Activated T-cell treated with anti-CD3 and anti-CD28 coated beads, Interleukin-2, amount 50 U/mL, for 4 hours (primary cell): ENCODE data around the gene HMCN2. TPM values are rescaled to one million over a fixed set of nuclear protein-coding genes. Genes with fewer than 3 reads are reported as not detected.

Experiments
- ATAC-seq, 2 donors: fragments of 200-7000 bp; cut with Tn5 transposase; one replicate each; pipeline ENCODE4 v1.10.0; 2021
- DNase-seq: peaks from one replicate; pipeline ENCODE4 v3.0.0-alpha.2; 2020
- H3K27me3 Mint-ChIP-seq: one replicate; pipeline ENCODE4 v1.8.0; 2021; ENCODE audit warnings: low read depth, mixed read lengths
- H3K36me3 Mint-ChIP-seq: one replicate; pipeline ENCODE4 v1.8.0; 2022; ENCODE audit warnings: mixed read lengths; ENCODE audit not compliant: insufficient read depth
- H3K4me1 Mint-ChIP-seq: one replicate; pipeline ENCODE4 v1.8.0; 2021; ENCODE audit warnings: low read depth, mixed read lengths
- H3K4me3 Mint-ChIP-seq: one replicate; pipeline ENCODE4 v1.8.0; 2021; ENCODE audit warnings: mild to moderate bottlenecking, moderate library complexity, mixed read lengths
- H3K9me3 Mint-ChIP-seq: one replicate; pipeline ENCODE4 v1.8.0; 2021; ENCODE audit warnings: mixed read lengths
- total RNA-seq, 3 donors: library from RNA; stranded (reverse); gene quantifications; one replicate each; pipeline ENCODE4 v1.2.1, GENCODE V29; 2021

Gene HMCN2
- total RNA-seq, 3 donors from 2014 or later: 0.03 to 0.05 TPM; not detected in 1

DNA sequence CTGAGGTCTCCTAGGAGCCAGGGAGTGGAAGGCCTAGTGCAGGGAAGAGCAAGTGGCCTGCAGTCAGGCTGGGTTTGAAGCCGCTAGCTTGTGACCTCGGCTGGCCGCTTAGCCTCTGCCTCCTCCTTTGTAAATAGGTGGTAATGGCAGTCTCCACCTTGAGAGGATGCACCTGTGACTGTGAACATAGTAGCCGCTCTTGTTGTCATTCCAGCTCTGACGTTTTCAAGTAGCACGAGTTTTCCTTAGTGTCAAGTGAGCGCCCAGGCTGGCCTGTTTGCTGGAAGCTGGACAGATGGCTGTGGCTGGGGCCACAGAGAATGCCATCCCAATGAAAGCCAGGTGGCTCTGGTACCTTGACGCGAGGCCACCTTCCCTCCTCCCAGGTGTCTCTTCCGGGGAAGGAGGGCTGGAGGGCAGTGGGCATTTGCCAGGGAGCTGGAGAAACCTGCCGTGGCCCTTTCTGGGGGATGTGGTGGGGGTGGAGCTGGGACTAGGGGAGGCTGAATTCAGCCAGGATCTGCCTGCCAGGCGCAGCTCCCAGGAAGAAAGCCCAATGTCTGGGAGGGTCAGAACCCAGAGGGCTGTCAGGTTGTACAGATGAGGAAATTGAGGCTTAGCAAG lies 181.7 kb downstream of the HMCN2 start:
- Mint-ChIP-seq H3K9me3 (no peaks in the 10 kb centered on the region), H3K4me3 (no peak overlapping the region), H3K4me1 (peaks cover 3% of the 10 kb centered on the region)

DNA sequence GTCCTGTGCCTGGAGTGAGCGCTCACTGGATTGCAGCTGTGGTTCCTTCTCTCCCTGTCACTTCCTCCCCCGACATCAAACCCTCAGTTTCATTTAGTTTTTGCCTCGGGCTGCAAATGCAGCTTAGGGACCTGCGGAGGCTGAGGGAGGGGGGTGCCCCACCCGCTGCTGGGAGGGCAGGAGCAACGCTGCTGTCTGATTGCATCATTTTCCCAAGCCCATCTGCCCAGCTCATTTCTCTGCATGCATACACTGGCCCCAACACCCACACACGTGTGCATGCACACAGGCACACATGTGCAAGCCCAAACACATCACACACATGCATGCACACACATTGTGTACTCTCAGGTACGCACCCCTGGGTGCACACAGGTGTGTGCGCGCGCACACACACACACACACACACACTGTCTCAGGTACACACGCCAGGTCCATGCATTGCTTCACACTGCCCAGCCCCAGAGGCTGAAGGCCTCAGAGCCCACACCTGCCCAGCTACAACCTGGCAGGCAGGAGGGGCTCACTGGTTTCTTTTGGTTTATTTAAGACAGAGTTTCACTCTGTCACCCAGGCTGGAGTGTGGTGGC lies 182.6 kb downstream of the HMCN2 start:
- Mint-ChIP-seq H3K4me1 (peaks cover 3% of the 10 kb centered on the region), H3K27me3 (peaks cover 35% of the 10 kb centered on the region), H3K9me3 (no peaks in the 10 kb centered on the region), H3K36me3 (no peaks in the 10 kb centered on the region), H3K4me3 (no peak overlapping the region)
- ATAC-seq (no peak), DNase-seq (no peak)

More for the DNA sequence above, 181.7 kb downstream of the HMCN2 start:
- H3K27me3 Mint-ChIP-seq: peaks cover 38% of the 10 kb centered on the region
- H3K36me3 Mint-ChIP-seq: no peaks in the 10 kb centered on the region
- ATAC-seq (no peak), DNase-seq (no peak)

DNA sequence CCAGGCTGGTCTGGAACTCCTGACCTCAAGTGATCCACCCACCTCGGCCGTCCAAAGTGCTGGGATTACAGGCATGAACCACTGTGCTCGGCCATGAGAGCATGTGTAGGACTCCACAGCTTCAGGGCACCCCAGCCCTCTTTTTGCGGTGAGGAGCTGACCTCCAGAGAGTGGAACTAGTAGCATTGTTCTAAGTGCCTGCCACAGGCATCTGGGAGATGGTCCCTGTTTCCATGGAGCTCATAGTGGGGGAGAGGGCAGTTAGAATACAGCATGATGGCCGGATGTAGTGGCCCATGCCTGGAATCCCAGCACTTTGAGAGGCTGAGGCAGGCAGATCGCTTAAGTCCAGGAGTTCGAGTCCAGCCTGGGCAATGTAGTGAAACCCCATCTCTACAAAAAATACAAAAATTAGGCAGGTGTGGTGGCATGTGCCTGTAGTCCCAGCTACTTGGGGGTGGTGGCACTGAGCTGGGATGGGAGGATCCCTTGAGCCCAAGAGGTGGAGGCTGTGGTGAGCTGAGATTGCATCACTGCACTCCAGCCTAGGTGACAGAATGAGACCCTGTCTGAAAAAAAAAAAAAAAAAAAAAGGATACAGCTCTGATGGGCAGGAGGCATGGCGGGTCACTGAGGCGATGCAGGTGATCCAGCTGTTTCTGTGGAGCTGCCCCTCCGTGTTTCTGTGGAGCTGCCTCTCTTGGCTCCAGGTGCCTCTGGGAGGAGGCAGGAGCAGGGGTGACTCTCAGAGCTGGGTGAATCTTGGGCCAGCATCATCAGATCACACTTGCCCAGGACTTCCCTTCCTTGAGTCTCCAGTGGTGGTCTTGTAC lies 183.4 kb downstream of the HMCN2 start:
- peaks cover 28% of the 10 kb centered on the region for H3K27me3 Mint-ChIP-seq
- H3K4me1 Mint-ChIP-seq: peaks cover 3% of the 10 kb centered on the region
- H3K9me3 Mint-ChIP-seq: no peaks in the 10 kb centered on the region
- no peak overlapping the region for H3K4me3 Mint-ChIP-seq
- no peak for ATAC-seq
- no peak for DNase-seq
- no peaks in the 10 kb centered on the region for H3K36me3 Mint-ChIP-seq

DNA sequence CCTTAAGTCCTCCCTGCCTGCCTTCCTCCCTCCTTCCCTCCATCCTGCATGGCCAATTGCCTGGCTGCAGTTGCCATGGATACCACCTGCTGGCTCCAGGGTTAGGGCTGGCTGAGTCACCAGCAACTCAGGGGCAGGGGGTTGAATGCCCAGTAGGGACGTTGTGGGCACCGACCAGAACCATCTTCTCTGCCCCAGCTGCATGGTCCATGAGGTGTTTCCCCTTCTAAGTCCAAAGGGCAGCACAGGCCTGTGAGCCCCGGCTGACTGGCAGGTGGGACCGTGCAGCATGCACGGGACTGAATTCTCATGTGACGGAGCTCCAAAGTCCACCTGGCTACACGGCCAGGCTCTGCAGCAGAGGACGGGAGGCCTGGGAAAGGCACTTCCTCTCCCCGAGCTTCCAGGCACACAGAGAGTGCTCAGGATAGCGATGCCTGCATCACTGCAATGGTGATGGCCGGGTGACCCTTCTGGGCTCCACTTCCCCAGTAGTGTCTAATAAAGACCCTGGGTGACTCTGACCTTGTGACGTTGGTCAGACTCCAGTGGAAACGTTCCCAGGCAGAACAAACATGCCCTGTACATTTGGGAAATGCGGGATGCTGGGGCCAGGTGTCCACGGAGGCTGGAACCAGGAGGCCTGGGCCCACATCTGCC lies 184.9 kb downstream of the HMCN2 start:
- no peak for DNase-seq
- Mint-ChIP-seq H3K4me1 (peaks cover 3% of the 10 kb centered on the region), H3K27me3 (peaks cover 25% of the 10 kb centered on the region), H3K36me3 (no peaks in the 10 kb centered on the region), H3K9me3 (no peaks in the 10 kb centered on the region), H3K4me3 (no peak overlapping the region)
- ATAC-seq: no peak

DNA sequence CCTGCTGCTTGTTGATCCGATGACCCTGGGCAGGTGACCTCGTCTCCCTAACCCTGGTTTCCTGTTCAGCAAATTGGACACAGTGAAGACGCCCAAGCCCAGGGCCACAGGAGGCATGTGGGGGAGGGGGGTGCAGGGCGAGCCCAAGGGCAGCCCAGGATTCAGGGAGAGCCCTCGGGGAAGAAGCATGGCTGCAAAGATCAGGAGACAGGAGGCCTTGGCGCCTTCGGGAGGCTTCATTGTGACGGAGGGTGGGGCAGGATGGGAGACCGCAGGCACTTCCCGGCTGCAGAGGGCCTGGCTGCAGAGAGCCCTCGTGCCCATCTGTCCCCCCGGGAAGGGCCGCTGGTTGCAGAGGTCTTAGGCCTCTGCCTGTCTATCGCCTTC lies 185.4 kb downstream of the HMCN2 start:
- H3K27me3 Mint-ChIP-seq: peaks cover 20% of the 10 kb centered on the region
- H3K9me3 Mint-ChIP-seq: no peaks in the 10 kb centered on the region
- no peaks in the 10 kb centered on the region for H3K36me3 Mint-ChIP-seq
- ATAC-seq (no peak), DNase-seq (no peak)
- no peak overlapping the region for H3K4me3 Mint-ChIP-seq
- H3K4me1 Mint-ChIP-seq: peaks cover 1% of the 10 kb centered on the region

DNA sequence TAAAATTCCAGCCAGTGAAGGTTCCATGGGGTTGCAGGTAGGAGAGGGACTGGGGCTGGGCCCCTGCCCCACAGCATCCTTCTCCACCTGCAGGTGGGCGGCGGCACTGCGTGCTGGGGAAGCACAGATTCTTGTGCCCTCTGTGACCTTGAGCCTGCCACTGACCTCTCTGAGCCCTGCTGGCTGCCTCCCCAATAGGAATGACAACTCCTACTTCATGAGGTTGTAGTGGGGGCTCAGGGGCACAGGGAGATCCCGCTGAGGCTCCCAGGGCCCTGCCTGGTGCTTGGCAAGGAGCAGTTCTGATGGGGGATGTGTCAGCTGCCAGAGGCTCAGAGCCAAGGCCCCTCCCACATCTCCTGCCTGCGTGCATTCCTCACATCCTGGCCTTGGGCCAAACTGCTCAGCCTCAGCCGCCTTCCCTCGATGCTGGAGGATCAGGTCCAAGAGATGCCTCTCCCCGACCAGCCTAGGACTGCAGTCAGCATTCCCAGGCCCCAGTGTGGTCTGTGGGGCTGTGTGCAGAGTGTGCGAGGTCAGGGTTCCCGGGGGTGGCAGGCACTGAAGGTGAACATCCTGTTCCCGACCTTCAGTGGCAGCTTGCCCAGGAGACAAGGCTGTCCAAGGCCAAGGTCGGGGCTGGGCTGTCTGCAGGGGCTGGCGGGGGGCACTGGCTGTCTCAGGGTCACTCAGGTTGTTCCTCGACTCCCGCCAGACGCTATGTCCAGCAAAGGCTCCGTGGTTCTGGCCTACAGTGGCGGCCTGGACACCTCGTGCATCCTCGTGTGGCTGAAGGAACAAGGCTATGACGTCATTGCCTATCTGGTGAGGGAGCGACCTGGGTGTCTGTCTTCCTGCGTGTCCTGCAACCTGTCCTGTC lies 186.2 kb downstream of the HMCN2 start:
- Mint-ChIP-seq H3K27me3 (peaks cover 16% of the 10 kb centered on the region), H3K36me3 (no peaks in the 10 kb centered on the region), H3K4me1 (no peaks in the 10 kb centered on the region), H3K9me3 (no peaks in the 10 kb centered on the region), H3K4me3 (no peak overlapping the region)
- ATAC-seq (peak in 1 of 2 donors; percentile 53), DNase-seq (no peak)

DNA sequence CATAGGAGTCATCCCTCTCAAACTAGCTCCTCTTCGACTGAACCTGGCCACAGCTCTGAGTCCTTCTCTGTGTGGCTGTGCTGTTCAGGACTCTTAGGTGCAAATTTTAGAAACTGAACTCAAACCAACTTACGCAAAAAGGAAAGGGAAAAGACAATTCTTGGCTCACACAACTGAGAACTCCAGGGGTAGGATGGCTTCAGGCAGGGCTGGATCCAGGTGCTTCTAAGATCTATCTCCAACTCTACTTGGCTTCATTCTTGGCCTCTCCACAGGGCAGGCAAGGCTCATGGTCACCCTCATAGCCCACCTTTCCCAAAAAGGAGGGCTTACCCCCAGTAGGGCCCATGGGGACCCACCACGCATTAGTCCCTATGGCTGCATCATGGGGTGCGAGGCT lies 187.3 kb downstream of the HMCN2 start:
- Mint-ChIP-seq H3K9me3 (no peaks in the 10 kb centered on the region), H3K27me3 (peaks cover 16% of the 10 kb centered on the region), H3K4me3 (no peak overlapping the region), H3K36me3 (no peaks in the 10 kb centered on the region), H3K4me1 (no peaks in the 10 kb centered on the region)
- ATAC-seq (no peak), DNase-seq (no peak)

DNA sequence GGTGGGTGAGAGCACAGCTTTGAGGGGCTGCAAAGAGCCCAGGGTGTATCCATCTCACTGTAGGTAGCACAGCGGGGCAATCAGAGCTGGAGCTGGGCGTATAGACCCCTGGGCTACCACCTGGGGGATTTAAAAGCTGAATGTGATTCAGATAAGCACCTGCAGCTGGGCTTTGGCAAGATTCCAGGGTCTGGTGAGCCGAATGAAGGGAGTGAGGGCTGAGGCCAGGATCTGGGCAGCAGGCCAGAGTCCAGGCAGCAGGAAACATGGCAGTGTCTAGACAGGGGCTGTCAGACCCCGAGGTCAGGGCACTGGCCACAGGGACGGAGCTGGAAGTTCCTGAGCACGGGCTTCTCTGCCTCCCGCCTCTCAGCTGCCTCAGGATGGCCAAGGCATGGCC lies 187.9 kb downstream of the HMCN2 start:
- Mint-ChIP-seq H3K36me3 (no peaks in the 10 kb centered on the region), H3K27me3 (peaks cover 17% of the 10 kb centered on the region), H3K9me3 (no peaks in the 10 kb centered on the region), H3K4me1 (no peaks in the 10 kb centered on the region), H3K4me3 (no peak overlapping the region)
- DNase-seq (no peak), ATAC-seq (no peak)

DNA sequence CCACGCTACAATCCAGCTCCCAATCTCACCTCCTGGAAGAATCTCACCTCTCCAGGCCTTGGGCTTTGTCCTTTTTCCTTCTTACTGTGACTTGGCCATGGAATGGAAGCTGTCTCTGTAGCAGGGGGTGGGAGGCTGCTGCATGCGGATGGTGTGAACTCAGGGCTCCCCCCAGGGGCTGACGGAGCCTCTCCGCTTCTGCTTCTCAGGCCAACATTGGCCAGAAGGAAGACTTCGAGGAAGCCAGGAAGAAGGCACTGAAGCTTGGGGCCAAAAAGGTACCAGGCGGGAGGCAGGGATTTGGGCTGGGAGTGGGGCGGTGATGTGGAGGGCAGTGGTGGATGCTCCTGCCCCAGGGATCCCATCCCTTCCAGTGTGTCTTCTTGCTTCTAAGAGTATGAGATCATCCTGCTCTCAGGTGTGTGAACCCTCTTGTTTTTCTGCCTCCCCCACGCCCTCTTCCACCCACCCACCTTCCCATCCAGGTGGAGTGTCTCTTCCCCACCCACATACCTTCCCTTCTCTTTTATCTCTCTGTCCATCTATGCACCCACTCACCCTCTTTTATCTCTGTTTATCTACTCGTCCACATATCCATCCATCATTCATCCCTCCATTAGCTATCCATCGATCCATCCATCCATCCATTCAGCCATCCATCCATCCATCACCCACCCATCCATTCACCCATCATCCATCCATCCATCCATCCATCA lies 188.7 kb downstream of the HMCN2 start:
- ATAC-seq (no peak), DNase-seq (no peak)
- Mint-ChIP-seq H3K9me3 (no peaks in the 10 kb centered on the region), H3K27me3 (peaks cover 14% of the 10 kb centered on the region), H3K4me1 (no peaks in the 10 kb centered on the region), H3K36me3 (no peaks in the 10 kb centered on the region), H3K4me3 (no peak overlapping the region)

DNA sequence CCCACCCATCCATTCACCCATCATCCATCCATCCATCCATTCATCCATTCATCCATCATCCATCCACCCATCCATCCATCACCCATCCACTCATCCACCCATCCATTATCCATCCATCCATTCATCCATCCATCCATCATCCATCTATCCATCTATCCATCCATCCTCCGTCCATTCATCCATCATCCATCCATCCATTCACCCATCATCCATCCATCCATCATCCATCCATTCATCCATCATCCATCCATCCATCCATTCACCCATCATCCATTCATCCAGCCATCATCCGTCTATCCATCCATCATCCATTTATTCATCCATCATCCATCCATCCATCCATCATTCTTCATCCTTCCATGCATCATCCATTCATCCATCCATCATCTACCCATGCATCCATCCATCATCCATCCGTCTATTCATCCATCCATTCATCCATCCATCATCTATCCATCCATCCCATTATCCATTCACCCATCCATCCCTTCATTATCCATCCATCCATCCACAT lies 189.3 kb downstream of the HMCN2 start:
- H3K4me1 Mint-ChIP-seq: no peaks in the 10 kb centered on the region
- no peaks in the 10 kb centered on the region for H3K9me3 Mint-ChIP-seq
- ATAC-seq (no peak), DNase-seq (no peak)
- H3K27me3 Mint-ChIP-seq: peaks cover 12% of the 10 kb centered on the region
- no peak overlapping the region for H3K4me3 Mint-ChIP-seq
- H3K36me3 Mint-ChIP-seq: no peaks in the 10 kb centered on the region

DNA sequence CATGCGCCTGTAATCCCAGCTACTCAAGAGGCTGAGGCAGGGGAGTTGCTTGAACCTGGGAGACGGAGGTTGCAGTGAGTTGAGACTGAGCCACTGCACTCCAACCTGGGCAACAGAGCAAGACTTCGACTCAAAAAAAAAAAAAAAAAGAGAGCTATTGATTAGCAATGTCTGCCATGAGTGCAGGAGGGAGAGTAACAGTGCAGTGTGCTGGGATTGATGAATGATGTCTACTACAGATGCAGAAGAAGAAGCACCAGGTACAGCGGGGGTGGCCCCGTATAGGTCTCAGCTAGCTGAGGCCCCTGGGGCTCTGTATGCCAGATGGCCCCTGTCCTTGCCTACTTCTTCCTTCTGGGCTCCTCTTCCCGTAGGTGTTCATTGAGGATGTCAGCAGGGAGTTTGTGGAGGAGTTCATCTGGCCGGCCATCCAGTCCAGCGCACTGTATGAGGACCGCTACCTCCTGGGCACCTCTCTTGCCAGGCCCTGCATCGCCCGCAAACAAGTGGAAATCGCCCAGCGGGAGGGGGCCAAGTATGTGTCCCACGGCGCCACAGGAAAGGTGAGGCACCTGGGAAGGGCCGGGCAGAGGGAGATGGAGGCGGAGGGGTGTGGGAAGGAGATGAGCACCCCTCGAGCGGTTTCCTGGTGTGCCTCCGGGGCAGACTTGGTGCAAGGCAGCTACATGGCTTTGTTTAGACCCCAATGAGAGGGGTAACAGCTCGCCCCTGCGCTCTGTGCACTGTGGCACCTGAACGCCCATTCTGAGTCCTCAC lies 192.7 kb downstream of the HMCN2 start:
- no peak overlapping the region for H3K4me3 Mint-ChIP-seq
- no peaks in the 10 kb centered on the region for H3K36me3 Mint-ChIP-seq
- DNase-seq (no peak), ATAC-seq (no peak)
- no peaks in the 10 kb centered on the region for H3K9me3 Mint-ChIP-seq
- H3K27me3 Mint-ChIP-seq: peaks cover 23% of the 10 kb centered on the region
- no peaks in the 10 kb centered on the region for H3K4me1 Mint-ChIP-seq

DNA sequence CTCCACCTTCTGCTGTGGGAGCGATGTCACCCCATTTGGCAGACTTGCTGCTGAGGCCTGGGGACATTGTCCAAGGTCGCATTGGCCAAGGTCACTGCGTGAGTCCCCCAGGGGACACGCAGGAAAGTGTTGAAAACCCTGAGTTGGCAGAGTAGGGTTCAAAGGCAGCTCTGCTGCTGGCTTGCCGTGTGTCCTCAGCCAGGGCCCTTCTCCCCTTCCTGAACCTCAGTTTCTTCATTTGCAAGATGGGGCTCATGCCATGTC lies 193.2 kb downstream of the HMCN2 start:
- Mint-ChIP-seq H3K36me3 (no peaks in the 10 kb centered on the region), H3K4me1 (no peaks in the 10 kb centered on the region), H3K27me3 (peaks cover 24% of the 10 kb centered on the region), H3K9me3 (no peaks in the 10 kb centered on the region), H3K4me3 (no peak overlapping the region)
- DNase-seq (no peak), ATAC-seq (no peak)

DNA sequence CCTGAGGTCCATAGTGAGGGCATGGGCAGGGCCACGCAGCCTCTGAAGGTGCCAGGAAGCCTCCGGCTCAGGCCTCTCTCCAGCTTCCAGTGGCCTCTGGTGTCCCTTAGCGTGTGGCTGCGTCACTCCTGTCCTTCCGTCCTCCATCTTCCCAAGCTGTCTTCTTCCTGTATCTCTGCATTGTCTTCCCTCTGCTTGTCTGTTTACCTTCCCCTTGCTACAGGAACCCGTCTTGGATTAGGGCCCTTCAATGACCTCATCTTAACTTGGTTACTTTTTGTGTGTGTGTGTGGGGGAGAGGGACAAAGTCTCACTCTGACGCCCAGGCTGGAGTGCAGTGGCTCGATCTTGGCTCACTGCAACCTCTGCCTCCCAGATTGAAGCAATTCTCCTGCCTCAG lies 193.6 kb downstream of the HMCN2 start:
- Mint-ChIP-seq H3K36me3 (no peaks in the 10 kb centered on the region), H3K9me3 (no peaks in the 10 kb centered on the region)

More for the DNA sequence above, 193.6 kb downstream of the HMCN2 start:
- Mint-ChIP-seq H3K4me3 (no peak overlapping the region), H3K4me1 (no peaks in the 10 kb centered on the region), H3K27me3 (peaks cover 27% of the 10 kb centered on the region)
- no peak for DNase-seq
- no peak for ATAC-seq
